SK-N-SH treated with all-trans-retinoic acid at 6 μM for 48 hours (cell line): ENCODE results near the gene IKZF1.

Experiments
- ATAC-seq: fragments of 200-7000 bp; cut with Tn5 transposase; 3 replicates; pipeline ENCODE4 v1.9.1; 2020; ENCODE audit warnings: mild to moderate bottlenecking, moderate library complexity
- ARNTL ChIP-seq: fragments of 450-650 bp; formaldehyde crosslinking; IDR thresholded peaks from 2 replicates; pipeline ENCODE4 v1.5.0; 2020; ENCODE audit warnings: low read depth, mild to moderate bottlenecking, moderate library complexity, borderline replicate concordance
- BACH2 ChIP-seq: fragments of 250-450 bp; sonication (Bioruptor Pico); IDR thresholded peaks from 2 replicates; pipeline ENCODE4 v1.9.0; 2021; ENCODE audit warnings: mild to moderate bottlenecking, borderline replicate concordance
- CREB5 ChIP-seq: fragments of 250-450 bp; sonication (Bioruptor Pico); IDR thresholded peaks from 2 replicates; pipeline ENCODE4 v1.5.1; 2020; ENCODE audit warnings: low read depth, mild to moderate bottlenecking, moderate library complexity
- CSRNP3 ChIP-seq: fragments of 250-450 bp; sonication (Bioruptor Pico); IDR thresholded peaks from 2 replicates; pipeline ENCODE4 v1.5.1; 2021; ENCODE audit warnings: mild to moderate bottlenecking, moderate library complexity
- ESRRG ChIP-seq: fragments of 250-450 bp; sonication (Bioruptor Pico); IDR thresholded peaks from 2 replicates; pipeline ENCODE4 v1.6.1; 2021; ENCODE audit warnings: mild to moderate bottlenecking
- GLIS3 ChIP-seq: fragments of 250-450 bp; sonication (Bioruptor Pico); IDR thresholded peaks from 2 replicates; pipeline ENCODE4 v1.5.0; 2020; ENCODE audit warnings: mild to moderate bottlenecking, moderate library complexity
- ISL1 ChIP-seq: fragments of 250-450 bp; sonication (Bioruptor Pico); IDR thresholded peaks from 2 replicates; pipeline ENCODE4 v2.1.2; 2022; ENCODE audit warnings: mild to moderate bottlenecking, moderate library complexity
- OSR1 ChIP-seq: fragments of 250-450 bp; sonication (Bioruptor Pico); IDR thresholded peaks from 2 replicates; pipeline ENCODE4 v1.8.0; 2022; ENCODE audit warnings: moderate library complexity, mild to moderate bottlenecking, inconsistent platforms
- PATZ1 ChIP-seq: fragments of 250-450 bp; sonication (Bioruptor Pico); IDR thresholded peaks from 2 replicates; pipeline ENCODE4 v1.8.0; 2020; ENCODE audit warnings: mild to moderate bottlenecking, moderate library complexity, borderline replicate concordance
- RARB ChIP-seq: fragments of 250-450 bp; sonication (Bioruptor Pico); IDR thresholded peaks from 2 replicates; pipeline ENCODE4 v1.8.0; 2021; ENCODE audit warnings: mild to moderate bottlenecking, moderate library complexity
- SNAI2 ChIP-seq: fragments of 250-450 bp; sonication (Bioruptor Pico); IDR thresholded peaks from 2 replicates; pipeline ENCODE4 v1.5.0; 2020; ENCODE audit warnings: mild to moderate bottlenecking, moderate library complexity
- TCF4 ChIP-seq: fragments of 250-450 bp; sonication (Bioruptor Pico); IDR thresholded peaks from 2 replicates; pipeline ENCODE4 v1.8.0; 2021; ENCODE audit warnings: mild to moderate bottlenecking, moderate library complexity, borderline replicate concordance
- TOX ChIP-seq: fragments of 250-450 bp; sonication (Bioruptor Pico); IDR thresholded peaks from 2 replicates; pipeline ENCODE4 v1.8.0; 2021; ENCODE audit warnings: mild to moderate bottlenecking, moderate library complexity, borderline replicate concordance
- TSHZ2 ChIP-seq: fragments of 250-450 bp; sonication (Bioruptor Pico); IDR thresholded peaks from 2 replicates; pipeline ENCODE4 v1.5.0; 2020; ENCODE audit warnings: mild to moderate bottlenecking, moderate library complexity
- ZC3H10 ChIP-seq: fragments of 250-450 bp; sonication (Bioruptor Pico); IDR thresholded peaks from 2 replicates; pipeline ENCODE4 v1.5.1; 2021; ENCODE audit warnings: mild to moderate bottlenecking, moderate library complexity
- ZFP30 ChIP-seq: fragments of 450-650 bp; formaldehyde crosslinking; IDR thresholded peaks from 2 replicates; pipeline ENCODE4 v1.5.0; 2022; ENCODE audit warnings: mild to moderate bottlenecking, moderate library complexity
- ZNF565 ChIP-seq: fragments of 450-650 bp; formaldehyde crosslinking; conservative IDR thresholded peaks from 2 replicates; pipeline ENCODE4 v1.5.0; 2020; ENCODE audit warnings: low read depth, mild to moderate bottlenecking, moderate library complexity
- ZNF70 ChIP-seq: fragments of 450-650 bp; formaldehyde crosslinking; IDR thresholded peaks from 2 replicates; pipeline ENCODE4 v1.5.0; 2020; ENCODE audit warnings: mild to moderate bottlenecking, moderate library complexity
- ZNF8 ChIP-seq: fragments of 450-650 bp; formaldehyde crosslinking; IDR thresholded peaks from 2 replicates; pipeline ENCODE4 v1.5.0; 2020; ENCODE audit warnings: mild to moderate bottlenecking, moderate library complexity

The IKZF1 gene

GRCh38 chr7:50262446-50262845 lies 42.1 kb upstream of the IKZF1 start:
- no peak for ATAC-seq

GRCh38 chr7:50262916-50263690 lies 41.4 kb upstream of the IKZF1 start:
- ATAC-seq = no peak
- TF ChIP-seq OSR1 (no peak), ZNF565 (no peak), ESRRG (CRISPR knock-in tag) (no peak)

More at GRCh38 chr7:50262446-50262845, 42.1 kb upstream of the IKZF1 start:
- TF ChIP-seq PATZ1 (CRISPR knock-in tag) (no peak), SNAI2 (CRISPR knock-in tag) (no peak), GLIS3 (CRISPR knock-in tag) (no peak), ZC3H10 (CRISPR knock-in tag) (no peak), ZNF565 (no peak), ZFP30 (CRISPR knock-in tag) (no peak), RARB (CRISPR knock-in tag) (no peak), ARNTL (CRISPR knock-in tag) (no peak), TOX (CRISPR knock-in tag) (no peak), ISL1 (CRISPR knock-in tag) (no peak), BACH2 (CRISPR knock-in tag) (no peak)
- TF ChIP-seq, all 23 proteins: peak for 0

- no peak for ATAC-seq
- no peak for TF ChIP-seq RARB (CRISPR knock-in tag)
- no peak for TF ChIP-seq OSR1
- TF ChIP-seq ISL1 (CRISPR knock-in tag) = no peak
- TF ChIP-seq ZNF565 = no peak
- TF ChIP-seq PATZ1 (CRISPR knock-in tag) = no peak
- no peak for TF ChIP-seq ESRRG (CRISPR knock-in tag)
- no peak for TF ChIP-seq TSHZ2 (CRISPR knock-in tag)
- no peak for TF ChIP-seq TCF4 (CRISPR knock-in tag)
- no peak for TF ChIP-seq SNAI2 (CRISPR knock-in tag)
- TF ChIP-seq CSRNP3 (CRISPR knock-in tag) = no peak
- no peak for TF ChIP-seq ZFP30 (CRISPR knock-in tag)
- TF ChIP-seq CREB5 (CRISPR knock-in tag) = no peak
- TF ChIP-seq ARNTL (CRISPR knock-in tag) = no peak
- TF ChIP-seq ZC3H10 (CRISPR knock-in tag) = no peak
- TF ChIP-seq BACH2 (CRISPR knock-in tag) = no peak
- TF ChIP-seq ZNF70 (CRISPR knock-in tag) = no peak
- TF ChIP-seq TOX (CRISPR knock-in tag) = no peak
- TF ChIP-seq ZNF8 (CRISPR knock-in tag) = no peak
Observed at GRCh38 chr7:50264908-50265307, 39.6 kb upstream of the IKZF1 start.
